IMR-90 (cell line): Measurements from ENCODE around the gene CCDC182. TPM values are rescaled to one million over a fixed set of nuclear protein-coding genes. Genes with fewer than 3 reads are reported as not detected.

Experiments used
- ATAC-seq: fragments of 200-7000 bp; cut with Tn5 transposase; 2 replicates; pipeline ENCODE4 v1.9.1; 2020; ENCODE audit warnings: low read depth, mild to moderate bottlenecking, moderate library complexity
- BruUV-seq: library from RNA; stranded (reverse); fragments of 400-500 nt; replicated peaks from 2 replicates; lab custom pipeline; 2021; lab: Mats Ljungman, UMichigan
- CTCF ChIA-PET: fragments of 300-600 bp; formaldehyde crosslinking; extraction: SDS; loops from one replicate; lab custom pipeline; 2021; ENCODE audit warnings: antibody characterized with exemption; lab: Yijun Ruan, JAX
- POLR2A ChIA-PET: fragments of 300-600 bp; sonication (Branson Sonifier 250); formaldehyde crosslinking; loops from one replicate; lab custom pipeline; 2022; ENCODE audit warnings: antibody characterized with exemption; ENCODE audit not compliant: unreplicated experiment; lab: Charles Lee
- DNase-seq: peaks from one replicate; pipeline ENCODE4 v3.0.0; 2013
- H2AFZ ChIP-seq: replicated peaks from 2 replicates; pipeline ENCODE3; 2013; ENCODE audit warnings: low read length, mild to moderate bottlenecking; ENCODE audit not compliant: poor library complexity
- H2AK5ac ChIP-seq: 2 replicates; pipeline ENCODE4 v1.6.1; 2013; ENCODE audit warnings: low read depth, low read length, inconsistent platforms
- H2AK9ac ChIP-seq: replicated peaks from 2 replicates; pipeline ENCODE3; 2013; ENCODE audit warnings: mild to moderate bottlenecking, low read depth, low read length, moderate library complexity; ENCODE audit not compliant: poor library complexity
- H2BK120ac ChIP-seq: 2 replicates; pipeline ENCODE4 v1.6.1; 2013; ENCODE audit warnings: low read depth, low read length, inconsistent platforms
- H2BK15ac ChIP-seq: 3 replicates; pipeline ENCODE4 v1.6.1; 2013; ENCODE audit warnings: low read depth, low read length, inconsistent platforms
- H2BK20ac ChIP-seq: 2 replicates; pipeline ENCODE4 v1.6.1; 2013; ENCODE audit warnings: low read depth, mild to moderate bottlenecking, inconsistent platforms, low read length, moderate library complexity
- H2BK5ac ChIP-seq: 2 replicates; pipeline ENCODE4 v1.6.1; 2013; ENCODE audit warnings: mild to moderate bottlenecking, low read depth, low read length, inconsistent platforms; ENCODE audit not compliant: poor library complexity, severe bottlenecking
- H3K14ac ChIP-seq: replicated peaks from 2 replicates; pipeline ENCODE4 v1.6.1; 2013; ENCODE audit warnings: low read depth, low read length, inconsistent platforms
- H3K18ac ChIP-seq: 2 replicates; pipeline ENCODE4 v1.6.1; 2013; ENCODE audit warnings: low read depth, low read length, control low read depth
- H3K23ac ChIP-seq: 2 replicates; pipeline ENCODE4 v1.6.1; 2013; ENCODE audit warnings: low read depth, low read length, inconsistent platforms
- H3K27ac ChIP-seq: 2 replicates; pipeline ENCODE4 v1.5.1; 2013; ENCODE audit warnings: mild to moderate bottlenecking, control low read depth, low read length; ENCODE audit not compliant: insufficient read depth
- H3K27me3 ChIP-seq: 2 replicates; pipeline ENCODE4 v1.6.1; 2013; ENCODE audit warnings: low read length; ENCODE audit not compliant: control insufficient read depth, insufficient read depth
- H3K36me3 ChIP-seq: 2 replicates; pipeline ENCODE4 v1.6.1; 2013; ENCODE audit warnings: low read length, mixed read lengths; ENCODE audit not compliant: control insufficient read depth, insufficient read depth
- H3K4ac ChIP-seq: 2 replicates; pipeline ENCODE4 v1.6.1; 2013; ENCODE audit warnings: low read depth, low read length, inconsistent platforms
- H3K4me1 ChIP-seq: 2 replicates; pipeline ENCODE4 v1.6.1; 2013; ENCODE audit warnings: low read length, mixed read lengths; ENCODE audit not compliant: control insufficient read depth, insufficient read depth
- H3K4me2 ChIP-seq: 2 replicates; pipeline ENCODE4 v1.6.1; 2013; ENCODE audit warnings: low read depth, mild to moderate bottlenecking, control low read depth, low read length, moderate library complexity
- H3K4me3 ChIP-seq: 2 replicates; pipeline ENCODE4 v1.5.1; 2013; ENCODE audit warnings: low read depth, mild to moderate bottlenecking, control low read depth, low read length, moderate library complexity; ENCODE audit not compliant: insufficient read depth
- H3K56ac ChIP-seq: 2 replicates; pipeline ENCODE4 v1.6.1; 2013; ENCODE audit warnings: low read length, inconsistent platforms; ENCODE audit not compliant: insufficient read depth; ENCODE audit errors: extremely low read depth
- H3K79me1 ChIP-seq, 2 experiments: 2 replicates each; pipeline ENCODE4 v1.6.1; 2013; ENCODE audit warnings: low read length in 2 of 2, inconsistent platforms in 1 of 2, low read depth in 1 of 2
- H3K9ac ChIP-seq: 2 replicates; pipeline ENCODE4 v1.6.1; 2013; ENCODE audit warnings: low read depth, low read length, control low read depth
- H3K9me1 ChIP-seq: 2 replicates; pipeline ENCODE4 v1.6.1; 2013; ENCODE audit warnings: low read length, inconsistent platforms; ENCODE audit not compliant: insufficient read depth
- H3K9me3 ChIP-seq: 2 replicates; pipeline ENCODE4 v1.6.1; 2013; ENCODE audit warnings: low read length; ENCODE audit not compliant: control insufficient read depth, insufficient read depth
- H4K20me1 ChIP-seq: 2 replicates; pipeline ENCODE4 v1.6.1; 2013; ENCODE audit warnings: low read length, inconsistent platforms; ENCODE audit not compliant: insufficient read depth
- H4K5ac ChIP-seq: 2 replicates; pipeline ENCODE4 v1.6.1; 2013; ENCODE audit warnings: mild to moderate bottlenecking, low read depth, low read length, control low read depth
- H4K8ac ChIP-seq, 2 experiments: 2 replicates each; pipeline ENCODE4 v1.6.1; 2013; ENCODE audit warnings: low read depth in 2 of 2, low read length in 2 of 2, control low read depth in 1 of 2, inconsistent platforms in 1 of 2
- H4K91ac ChIP-seq: 2 replicates; pipeline ENCODE4 v1.6.1; 2013; ENCODE audit warnings: low read depth, low read length, inconsistent platforms; ENCODE audit not compliant: insufficient read depth
- BHLHE40 ChIP-seq: fragments of 150-350 bp; IDR thresholded peaks from 2 replicates; pipeline ENCODE4 v1.6.1; 2016; ENCODE audit warnings: mild to moderate bottlenecking, low read depth, low read length
- CEBPB ChIP-seq: IDR thresholded peaks from 2 replicates; pipeline ENCODE4 v1.6.1; 2012; ENCODE audit warnings: low read depth, low read length, improper control_type of control experiment
- CHD1 ChIP-seq: IDR thresholded peaks from 2 replicates; pipeline ENCODE4 v1.6.1; 2012; ENCODE audit warnings: low read depth, low read length, improper control_type of control experiment
- CTCF ChIP-seq: conservative IDR thresholded peaks from 2 replicates; pipeline ENCODE4 v1.5.1; 2012; ENCODE audit warnings: mild to moderate bottlenecking, low read depth, low read length, improper control_type of control experiment
- ELK1 ChIP-seq: fragments of 150-350 bp; IDR thresholded peaks from 2 replicates; pipeline ENCODE4 v1.6.1; 2016; ENCODE audit warnings: low read depth, mild to moderate bottlenecking, low read length, moderate library complexity, borderline replicate concordance
- FOS ChIP-seq: fragments of 150-350 bp; IDR thresholded peaks from 2 replicates; pipeline ENCODE4 v1.6.1; 2016; ENCODE audit warnings: low read depth, low read length
- MAFK ChIP-seq: IDR thresholded peaks from 2 replicates; pipeline ENCODE4 v1.6.1; 2012; ENCODE audit warnings: low read depth, low read length, improper control_type of control experiment
- MAZ ChIP-seq: IDR thresholded peaks from 2 replicates; pipeline ENCODE4 v1.6.1; 2012; ENCODE audit warnings: low read depth, mild to moderate bottlenecking, low read length, improper control_type of control experiment, moderate library complexity, borderline replicate concordance
- MXI1 ChIP-seq: IDR thresholded peaks from 2 replicates; pipeline ENCODE4 v1.6.1; 2012; ENCODE audit warnings: low read depth, mild to moderate bottlenecking, low read length, moderate library complexity, borderline replicate concordance
- NFE2L2 ChIP-seq: fragments of 150-350 bp; IDR thresholded peaks from 2 replicates; pipeline ENCODE4 v1.6.1; 2016; ENCODE audit warnings: low read depth, mild to moderate bottlenecking, low read length
- POLR2A ChIP-seq: IDR thresholded peaks from 2 replicates; pipeline ENCODE4 v1.6.1; 2012; ENCODE audit warnings: mild to moderate bottlenecking, low read depth, low read length
- RAD21 ChIP-seq: IDR thresholded peaks from 2 replicates; pipeline ENCODE4 v1.6.1; 2012; ENCODE audit warnings: low read length, improper control_type of control experiment
- RCOR1 ChIP-seq: IDR thresholded peaks from 2 replicates; pipeline ENCODE4 v1.6.1; 2012; ENCODE audit warnings: mild to moderate bottlenecking, low read length, improper control_type of control experiment; ENCODE audit not compliant: insufficient replicate concordance
- RFX5 ChIP-seq: IDR thresholded peaks from 2 replicates; pipeline ENCODE4 v1.8.0; 2012; ENCODE audit warnings: low read depth, mild to moderate bottlenecking, low read length, moderate library complexity
- SMC3 ChIP-seq: fragments of 150-350 bp; IDR thresholded peaks from 2 replicates; pipeline ENCODE4 v1.6.1; 2016; ENCODE audit warnings: low read depth, mild to moderate bottlenecking, antibody characterized with exemption, low read length, moderate library complexity
- USF2 ChIP-seq: fragments of 150-350 bp; IDR thresholded peaks from 2 replicates; pipeline ENCODE4 v1.6.1; 2017; ENCODE audit warnings: mild to moderate bottlenecking, antibody characterized with exemption, low read length, low read depth
- WGBS, 2 experiments: methylation state at CpG; one replicate each; pipeline versions ENCODE4 v1.1.5 to v1.1.7; 2013; ENCODE audit warnings: missing lambda C conversion rate in 2 of 2; ENCODE audit not compliant: insufficient read length in 1 of 2; ENCODE audit errors: extremely low coverage in 2 of 2; 5-methylcytosine and 5-hydroxymethylcytosine counted together
- dilution Hi-C: fragments of 300-500 bp; cut with HindIII; formaldehyde crosslinking; loops from one replicate; pipeline ENCODE4 v1.14.3; 2018; ENCODE audit warnings: low sequenced_read_pairs; ENCODE audit not compliant: unreplicated experiment
- in situ Hi-C: fragments of 300-500 bp; cut with MboI; formaldehyde crosslinking; loops from 3 replicates; pipeline ENCODE4 v1.14.3; 2019; ENCODE audit warnings: low sequenced_read_pairs, inconsistent platforms, mixed read lengths
- intact Hi-C: fragments of 100-400 bp; cut with micrococcal nuclease; formaldehyde crosslinking; loops from 2 replicates; pipeline ENCODE4 v1.10.0; 2022
- polyA plus RNA-seq, 3 experiments: library from polyadenylated mRNA; depleted of rRNA; stranded (reverse); fragments of >200 nt; gene quantifications; 2 replicates each; pipeline ENCODE4 v1.2.3, GENCODE V29; 2012; ENCODE audit warnings: low replicate concordance in 1 of 3
- total RNA-seq: library from RNA; depleted of rRNA; stranded (reverse); fragments of >200 nt; gene quantifications from 2 replicates; pipeline ENCODE4 v1.2.3, GENCODE V29; 2012

CCDC182 gene
- total and polyA plus RNA-seq, 2 of the 4 experiments (the other 2 are of a cell fraction) = not detected

- no CpG with 5 or more reads among the region's 1 CpG for WGBS, 2 experiments
- intact Hi-C loops = no loop called here
- H3K27ac ChIP-seq = no peak overlapping the region
These were observed 13.6 kb upstream of the CCDC182 start for GRCh38 chr17:57758654-57759053.

More at GRCh38 chr17:57758654-57759053, 13.6 kb upstream of the CCDC182 start:
- POLR2A ChIA-PET = no interaction called here
- H3K9me1 ChIP-seq = no peaks in the 10 kb centered on the region
- ATAC-seq (no peak), DNase-seq (no peak)
- H3K4me3 ChIP-seq = no peak overlapping the region
- H3K36me3 ChIP-seq = no peaks in the 10 kb centered on the region
- H3K4ac ChIP-seq = no peak overlapping the region
- no peak overlapping the region for H3K14ac ChIP-seq
- no TSS peak for BruUV-seq
- no peak overlapping the region for H3K4me2 ChIP-seq
- H3K18ac ChIP-seq = no peak overlapping the region
- H3K23ac ChIP-seq = no peak overlapping the region
- H3K27me3 ChIP-seq = peaks cover 23% of the 10 kb centered on the region
- H4K5ac ChIP-seq = no peak overlapping the region
- H2BK20ac ChIP-seq = no peak overlapping the region
- H4K91ac ChIP-seq = no peak overlapping the region
- no peak overlapping the region for H3K56ac ChIP-seq
- no peak for TF ChIP-seq CTCF
- no peak for TF ChIP-seq BHLHE40
- TF ChIP-seq CEBPB = no peak
- TF ChIP-seq RCOR1 = no peak
- no peak for TF ChIP-seq MXI1
- no peak for TF ChIP-seq RFX5
- TF ChIP-seq USF2 = no peak
- TF ChIP-seq ELK1 = no peak
- TF ChIP-seq POLR2A = no peak
- no peak for TF ChIP-seq FOS
- TF ChIP-seq MAZ = no peak
- TF ChIP-seq NFE2L2 = no peak
- no peak for TF ChIP-seq CHD1
- TF ChIP-seq MAFK = no peak
- TF ChIP-seq SMC3 = no peak
- TF ChIP-seq RAD21 = no peak
- in situ Hi-C loops = no loop called here
- H3K9me3 ChIP-seq = no peaks in the 10 kb centered on the region
- H2BK5ac ChIP-seq = no peak overlapping the region
- H2AK9ac ChIP-seq = no peak overlapping the region
- no peaks in the 10 kb centered on the region for H4K20me1 ChIP-seq
- H3K79me1 ChIP-seq = no peaks in the 10 kb centered on the region
- CTCF ChIA-PET = interaction anchor here (0.6 kb wide), 1 partner anchor 615 kb away, joined by 3 read pairs; no protein-coding TSS in a partner anchor
- H2AFZ ChIP-seq = no peak overlapping the region
- H3K4me1 ChIP-seq = no peaks in the 10 kb centered on the region
- no peak overlapping the region for H4K8ac ChIP-seq
- H2BK120ac ChIP-seq = no peak overlapping the region
- dilution Hi-C loops = no loop called here
- no peak overlapping the region for H2AK5ac ChIP-seq
- no peak overlapping the region for H3K9ac ChIP-seq
- no peak overlapping the region for H2BK15ac ChIP-seq
